D721Med (cell line): ENCODE measurements around the gene PAQR5.

Source experiments
- DNase-seq: peaks from one replicate; pipeline ENCODE4 v3.0.0; 2011; ENCODE audit warnings: low spot score; ENCODE audit not compliant: insufficient read length
- FAIRE-seq: peaks from 2 replicates; lab custom pipeline; 2011; peaks lifted over from hg19 to GRCh38; lab: Jason Lieb, UNC
- TF ChIP-seq, protein P1 (sequence below): IDR thresholded peaks from 2 replicates; pipeline ENCODE4 v1.5.1; 2012; ENCODE audit warnings: mild to moderate bottlenecking, control low read depth; ENCODE audit not compliant: insufficient read depth; ENCODE audit errors: missing control alignments

Gene PAQR5

DNA sequence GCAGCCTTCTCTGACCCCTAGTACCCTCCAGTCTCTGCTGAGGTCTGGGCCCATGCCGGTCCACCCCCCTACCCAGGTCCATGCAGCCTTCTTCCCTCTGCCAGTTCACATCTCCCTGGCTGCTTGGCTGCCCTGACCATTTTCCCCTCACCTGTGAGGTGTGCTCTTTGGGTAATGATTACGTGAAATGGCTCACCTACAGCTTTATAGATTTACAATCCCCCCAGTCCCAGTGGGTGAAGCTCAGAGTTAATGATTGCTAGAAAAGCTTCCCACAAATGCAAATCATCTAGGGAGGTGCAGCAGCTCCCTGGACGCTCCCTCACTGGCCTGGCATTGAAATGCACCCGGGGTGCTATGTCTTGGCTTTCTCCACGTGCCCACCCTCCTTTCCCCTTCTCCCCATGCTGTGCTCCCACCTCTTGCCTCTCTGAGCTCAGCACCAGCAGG is 18.7 kb downstream of the PAQR5 start:
- FAIRE-seq (no peak), DNase-seq (no peak)
- TF ChIP-seq, protein P1, sequence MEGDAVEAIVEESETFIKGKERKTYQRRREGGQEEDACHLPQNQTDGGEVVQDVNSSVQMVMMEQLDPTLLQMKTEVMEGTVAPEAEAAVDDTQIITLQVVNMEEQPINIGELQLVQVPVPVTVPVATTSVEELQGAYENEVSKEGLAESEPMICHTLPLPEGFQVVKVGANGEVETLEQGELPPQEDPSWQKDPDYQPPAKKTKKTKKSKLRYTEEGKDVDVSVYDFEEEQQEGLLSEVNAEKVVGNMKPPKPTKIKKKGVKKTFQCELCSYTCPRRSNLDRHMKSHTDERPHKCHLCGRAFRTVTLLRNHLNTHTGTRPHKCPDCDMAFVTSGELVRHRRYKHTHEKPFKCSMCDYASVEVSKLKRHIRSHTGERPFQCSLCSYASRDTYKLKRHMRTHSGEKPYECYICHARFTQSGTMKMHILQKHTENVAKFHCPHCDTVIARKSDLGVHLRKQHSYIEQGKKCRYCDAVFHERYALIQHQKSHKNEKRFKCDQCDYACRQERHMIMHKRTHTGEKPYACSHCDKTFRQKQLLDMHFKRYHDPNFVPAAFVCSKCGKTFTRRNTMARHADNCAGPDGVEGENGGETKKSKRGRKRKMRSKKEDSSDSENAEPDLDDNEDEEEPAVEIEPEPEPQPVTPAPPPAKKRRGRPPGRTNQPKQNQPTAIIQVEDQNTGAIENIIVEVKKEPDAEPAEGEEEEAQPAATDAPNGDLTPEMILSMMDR: no peak

DNA sequence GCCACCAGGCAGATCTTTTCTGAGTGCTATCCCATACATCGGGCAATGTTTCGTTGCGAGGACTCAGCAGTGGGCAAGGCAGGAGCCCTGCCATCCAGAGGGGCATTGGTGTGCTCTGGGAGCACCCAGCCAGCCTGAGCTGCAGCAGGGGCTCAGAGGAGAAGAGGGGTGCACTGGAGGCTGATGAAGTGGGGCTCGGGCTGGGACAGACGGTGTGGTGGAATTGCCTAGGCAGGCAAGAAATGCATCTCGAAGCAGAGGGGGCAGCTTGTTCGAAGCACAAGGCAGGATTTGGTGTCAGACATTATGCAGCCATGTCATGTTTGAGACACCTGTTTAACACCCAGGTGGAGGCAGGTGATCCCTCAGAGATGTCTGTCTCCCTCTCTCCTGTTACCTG is 19.3 kb downstream of the PAQR5 start:
- FAIRE-seq: no peak
- DNase-seq: no peak
- TF ChIP-seq, protein P1: no peak

DNA sequence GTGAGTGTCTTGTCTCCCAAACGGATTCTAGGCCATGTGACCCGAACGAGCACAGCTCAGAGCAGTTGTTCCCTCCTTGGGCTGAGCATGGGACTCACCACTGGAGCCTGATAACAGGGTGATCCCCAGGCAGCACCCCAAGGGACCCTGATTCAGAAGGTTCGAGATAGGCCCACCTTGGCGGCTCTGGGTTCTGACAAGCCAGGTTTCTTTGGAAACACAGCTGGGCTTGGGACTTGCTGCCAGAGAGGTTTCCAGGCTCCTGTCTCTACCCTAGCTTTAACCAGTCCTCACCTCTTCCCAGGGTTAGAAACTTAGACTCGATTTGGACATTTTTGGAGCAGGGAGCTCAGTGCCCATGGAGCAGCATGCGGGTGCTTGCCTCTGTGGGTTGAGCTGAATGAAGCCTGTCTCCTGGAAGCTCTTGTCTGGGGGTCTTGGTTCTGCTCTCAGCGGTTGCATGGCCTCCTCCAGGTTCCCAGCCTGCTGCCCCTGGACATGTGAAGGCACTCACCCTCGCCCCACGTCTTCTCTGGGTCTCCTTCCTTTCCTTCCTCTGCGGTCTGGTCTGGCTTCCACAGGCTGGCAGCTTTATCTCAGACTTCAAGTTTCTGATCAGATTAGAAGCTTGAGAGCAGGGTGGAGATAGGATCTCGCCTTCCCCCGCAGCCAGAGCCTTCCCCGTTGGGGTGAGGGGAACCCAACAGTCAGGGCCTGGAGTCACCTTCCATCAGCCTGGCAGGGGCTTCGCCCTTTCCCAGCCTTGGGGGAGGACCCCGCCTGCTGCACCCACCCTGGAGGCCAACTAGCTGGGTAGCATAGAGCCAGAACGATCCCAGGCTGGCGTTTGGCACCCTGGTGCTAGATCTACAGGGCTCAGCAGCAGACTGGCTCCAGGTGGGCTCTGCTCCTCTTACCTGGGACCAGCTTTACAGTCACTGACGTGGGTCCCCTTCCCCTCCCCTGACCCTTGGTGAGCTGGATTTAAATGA is 21.0 kb downstream of the PAQR5 start:
- TF ChIP-seq, protein P1: no peak
- no peak for FAIRE-seq
- no peak for DNase-seq

DNA sequence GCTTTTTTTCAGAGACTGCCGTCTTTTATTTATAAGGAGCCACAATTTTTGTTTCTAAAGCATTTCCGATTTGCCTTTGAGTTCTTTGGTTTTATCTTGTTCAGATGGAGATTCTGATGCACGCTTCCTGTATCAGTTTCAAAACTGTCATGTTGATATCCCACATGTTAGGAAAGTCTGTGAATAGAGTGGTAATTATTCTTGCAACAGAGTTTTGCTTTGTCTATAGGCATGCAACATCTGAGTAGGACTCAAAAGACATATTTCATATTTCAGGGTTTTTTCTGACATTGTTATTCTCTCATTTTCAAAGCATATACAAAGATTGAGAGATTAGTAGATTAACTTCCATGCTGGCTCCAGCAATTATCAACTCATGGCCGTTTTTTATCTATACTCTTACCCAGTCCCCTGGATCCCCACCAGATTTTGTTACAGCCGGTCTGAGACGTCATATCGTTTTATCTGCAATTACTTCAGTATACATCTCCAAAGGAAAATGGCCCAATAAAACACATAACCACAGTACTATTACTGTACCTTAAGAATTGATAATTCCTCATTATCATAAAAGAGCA is 22.4 kb downstream of the PAQR5 start:
- TF ChIP-seq, protein P1: no peak
- FAIRE-seq: peak; percentile 11
- DNase-seq: no peak

DNA sequence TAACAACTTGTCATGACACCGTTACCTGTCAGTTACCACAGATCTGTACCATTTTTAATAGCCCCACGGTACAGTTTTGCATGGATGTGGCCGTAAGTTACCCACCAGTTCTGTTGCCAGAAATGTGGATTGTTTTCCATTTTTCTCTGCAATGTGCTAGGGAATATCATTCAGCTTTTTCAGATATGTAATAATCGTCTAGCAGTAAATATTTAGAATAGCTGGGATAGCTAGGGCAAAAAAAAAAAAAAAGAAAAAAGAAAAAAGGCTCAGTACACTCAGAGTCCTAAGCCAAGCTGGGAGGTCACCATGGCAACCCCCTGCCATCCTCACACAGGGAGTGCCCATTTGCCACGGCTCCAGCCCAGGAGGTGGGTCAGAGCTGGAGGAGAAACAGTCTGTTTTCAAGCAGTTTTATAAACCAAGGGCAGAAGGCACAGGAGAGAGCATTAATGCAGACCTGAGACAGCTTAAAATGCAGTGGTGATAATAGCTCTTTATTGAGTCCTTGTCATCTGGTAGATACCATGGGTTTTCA is 25.2 kb downstream of the PAQR5 start:
- FAIRE-seq (no peak), DNase-seq (no peak)
- TF ChIP-seq, protein P1: no peak

DNA sequence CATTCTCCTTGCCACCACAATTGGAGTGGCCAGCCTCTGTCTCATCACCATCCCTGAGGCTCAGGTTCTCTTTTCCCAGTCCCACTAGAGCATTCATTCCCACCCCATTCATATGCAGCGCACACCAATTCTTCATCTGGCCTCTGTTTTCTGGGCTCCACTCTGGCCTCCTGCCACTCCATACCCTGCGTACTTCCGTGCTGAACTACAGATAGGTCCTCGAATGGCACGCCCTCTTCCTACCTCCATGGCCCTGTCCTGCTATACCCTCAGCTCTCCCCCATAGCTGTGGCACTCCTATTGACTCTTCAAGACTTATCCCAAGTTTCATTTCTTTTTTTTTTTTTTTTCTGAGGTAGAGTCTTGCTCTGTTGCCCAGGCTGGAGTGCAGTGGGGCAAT is 25.9 kb downstream of the PAQR5 start:
- DNase-seq (no peak), FAIRE-seq (no peak)
- TF ChIP-seq, protein P1: no peak
